Keratinocyte (primary cell): ENCODE results near the gene GINS2. TPM values are rescaled to one million over a fixed set of nuclear protein-coding genes. Genes with fewer than 3 reads are reported as not detected.

Experiments
- DNase-seq: peaks from one replicate; pipeline ENCODE4 v3.0.0-alpha.2; 2011; ENCODE audit warnings: low read depth, missing footprints, low spot score
- FAIRE-seq: peaks from 2 replicates; lab custom pipeline; 2011; peaks lifted over from hg19 to GRCh38; lab: Jason Lieb, UNC
- H2AFZ ChIP-seq: 2 replicates; pipeline ENCODE4 v1.6.0; 2012; ENCODE audit warnings: low read length, control low read depth, inconsistent platforms; ENCODE audit not compliant: control insufficient read depth
- H3K27ac ChIP-seq: 2 replicates; pipeline ENCODE4 v1.5.1; 2011; ENCODE audit warnings: low read length; ENCODE audit not compliant: control insufficient read depth, insufficient read depth
- H3K27me3 ChIP-seq: 3 replicates; pipeline ENCODE4 v1.6.0; 2011; ENCODE audit warnings: low read length; ENCODE audit not compliant: control insufficient read depth, insufficient read depth; ENCODE audit errors: extremely low read depth
- H3K36me3 ChIP-seq, 2 experiments: 2 replicates in 1 of 2; 3 replicates in 1 of 2; pipeline ENCODE4 v1.5.1; 2011; ENCODE audit warnings: low read length in 2 of 2, mild to moderate bottlenecking in 1 of 2; ENCODE audit not compliant: control insufficient read depth in 2 of 2, insufficient read depth in 2 of 2; ENCODE audit errors: extremely low read depth in 1 of 2
- H3K4me1 ChIP-seq: 3 replicates; pipeline ENCODE4 v1.5.1; 2011; ENCODE audit warnings: low read length; ENCODE audit not compliant: control insufficient read depth, insufficient read depth; ENCODE audit errors: extremely low read depth
- H3K4me2 ChIP-seq: 3 replicates; pipeline ENCODE4 v1.6.0; 2011; ENCODE audit warnings: low read depth, low read length; ENCODE audit not compliant: control insufficient read depth, insufficient read depth; ENCODE audit errors: extremely low read depth
- H3K4me3 ChIP-seq, 3 experiments: fragments of 200-600 bp in 1 of 3; sonication (generic) in 1 of 3; 2 replicates in 2 of 3; 3 replicates in 1 of 3; pipeline ENCODE4 v1.5.1; 2011 to 2016; ENCODE audit warnings: low read length in 3 of 3, mild to moderate bottlenecking in 3 of 3, control low read depth in 2 of 3, inconsistent platforms in 1 of 3, low read depth in 1 of 3, mixed read lengths in 1 of 3, mixed run types in 1 of 3, moderate library complexity in 1 of 3; ENCODE audit not compliant: control insufficient read depth in 2 of 3, insufficient read depth in 2 of 3; ENCODE audit errors: extremely low read depth in 1 of 3
- H3K79me2 ChIP-seq: 2 replicates; pipeline ENCODE4 v1.6.0; 2012; ENCODE audit warnings: low read length; ENCODE audit not compliant: control insufficient read depth, insufficient read depth
- H3K9ac ChIP-seq: 3 replicates; pipeline ENCODE4 v1.6.0; 2011; ENCODE audit warnings: low read length; ENCODE audit not compliant: control insufficient read depth, insufficient read depth; ENCODE audit errors: extremely low read depth
- H3K9me1 ChIP-seq: 3 replicates; pipeline ENCODE4 v1.6.0; 2011; ENCODE audit warnings: low read length; ENCODE audit not compliant: control insufficient read depth, insufficient read depth; ENCODE audit errors: extremely low read depth
- H3K9me3 ChIP-seq: 2 replicates; pipeline ENCODE4 v1.5.1; 2012; ENCODE audit warnings: low read depth, low read length; ENCODE audit not compliant: control insufficient read depth
- H4K20me1 ChIP-seq: 3 replicates; pipeline ENCODE4 v1.6.0; 2011; ENCODE audit warnings: low read length; ENCODE audit not compliant: control insufficient read depth, insufficient read depth; ENCODE audit errors: extremely low read depth
- EZH2 ChIP-seq: IDR thresholded peaks from one replicate; pipeline ENCODE4 v1.6.1; 2012; ENCODE audit warnings: inconsistent platforms, mild to moderate bottlenecking, low read length, moderate library complexity
- dilution Hi-C: fragments of 300-500 bp; cut with MboI; formaldehyde crosslinking; loops from one replicate; pipeline ENCODE4 v1.7.0; 2020; ENCODE audit warnings: low sequenced_read_pairs; ENCODE audit not compliant: extremely low pct_ligation_motif_present
- polyA plus RNA-seq, 5 experiments: library from polyadenylated mRNA; depleted of rRNA in 3 of 5; stranded (reverse) in 3 of 5; stranded (forward) in 1 of 5; unstranded in 1 of 5; fragments of >200 nt; gene quantifications; 1 replicate in 1 of 5; 2 replicates in 3 of 5; 3 replicates in 1 of 5; pipeline versions ENCODE4 v1.2.1 to v1.2.3, GENCODE V29; 2011 to 2012; ENCODE audit warnings: missing spikeins in 2 of 5, low read depth in 1 of 5, low replicate concordance in 1 of 5
- TF ChIP-seq, protein P1 (sequence below), 3 experiments: IDR thresholded peaks in 1 of 3; conservative IDR thresholded peaks in 1 of 3; optimal IDR thresholded peaks in 1 of 3; 2 replicates in 2 of 3; 3 replicates in 1 of 3; pipeline versions ENCODE3 to v1.5.1; 2011; ENCODE audit warnings: low read length in 3 of 3, mild to moderate bottlenecking in 3 of 3, moderate library complexity in 2 of 3, control low read depth in 1 of 3, inconsistent platforms in 1 of 3; ENCODE audit not compliant: insufficient read depth in 2 of 3; ENCODE audit errors: extremely low read depth in 1 of 3

Gene GINS2
- polyA plus RNA-seq, 1 donor (not counting 4 experiments of a cell fraction or from before 2014, with no cell fraction given) = 11.2 TPM

DNA sequence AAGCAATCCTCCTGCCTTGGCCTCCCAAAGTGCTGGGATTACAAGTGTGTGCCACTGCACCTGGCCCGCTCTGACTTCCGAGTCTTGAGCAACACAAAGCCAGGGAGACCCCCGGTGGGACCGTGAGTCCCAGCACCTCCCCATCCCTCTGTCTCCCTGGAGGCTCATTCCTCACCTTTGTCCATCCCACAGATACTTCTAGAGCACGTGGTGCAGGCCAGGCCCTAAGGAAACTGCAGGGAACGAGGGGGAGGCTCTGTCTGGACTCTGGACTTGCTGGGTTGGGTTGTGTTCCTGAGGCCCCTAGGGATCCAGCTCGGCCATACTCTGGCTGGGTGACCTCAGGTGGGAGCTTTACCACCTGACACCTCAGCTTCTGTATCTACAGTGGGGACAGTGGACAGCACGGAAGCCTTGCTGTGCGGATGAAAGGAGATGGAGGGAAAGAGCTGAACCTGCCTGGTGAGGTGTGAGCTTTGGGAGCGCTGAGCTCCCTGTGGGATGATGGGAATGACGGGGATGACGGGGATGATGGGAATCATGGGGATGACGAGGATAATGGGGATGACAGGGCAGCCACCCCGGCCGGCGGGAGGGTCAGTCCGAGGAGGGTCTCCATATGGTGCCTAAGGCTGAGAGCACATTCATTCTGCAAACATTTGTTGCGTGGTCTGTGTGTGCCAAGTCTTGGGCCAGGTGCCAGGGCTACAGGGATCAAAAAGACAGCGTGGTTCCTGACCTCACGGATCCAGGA is 35.5 kb upstream of the GINS2 start:
- Histone ChIP-seq H4K20me1 (peaks cover 62% of the 10 kb centered on the region), H3K9ac (no peak overlapping the region), H3K36me3 (peaks cover 29 to 68% of the 10 kb centered on the region in 2 experiments), H3K4me2 (no peak overlapping the region), H3K4me1 (peaks cover 37% of the 10 kb centered on the region), H3K9me3 (no peaks in the 10 kb centered on the region), H3K4me3 (no peak overlapping the region), H3K79me2 (peaks cover 66% of the 10 kb centered on the region), H2AFZ (no peak overlapping the region), H3K27me3 (no peaks in the 10 kb centered on the region), H3K27ac (no peak overlapping the region), H3K9me1 (peaks cover 9% of the 10 kb centered on the region)
- TF ChIP-seq, protein P1, sequence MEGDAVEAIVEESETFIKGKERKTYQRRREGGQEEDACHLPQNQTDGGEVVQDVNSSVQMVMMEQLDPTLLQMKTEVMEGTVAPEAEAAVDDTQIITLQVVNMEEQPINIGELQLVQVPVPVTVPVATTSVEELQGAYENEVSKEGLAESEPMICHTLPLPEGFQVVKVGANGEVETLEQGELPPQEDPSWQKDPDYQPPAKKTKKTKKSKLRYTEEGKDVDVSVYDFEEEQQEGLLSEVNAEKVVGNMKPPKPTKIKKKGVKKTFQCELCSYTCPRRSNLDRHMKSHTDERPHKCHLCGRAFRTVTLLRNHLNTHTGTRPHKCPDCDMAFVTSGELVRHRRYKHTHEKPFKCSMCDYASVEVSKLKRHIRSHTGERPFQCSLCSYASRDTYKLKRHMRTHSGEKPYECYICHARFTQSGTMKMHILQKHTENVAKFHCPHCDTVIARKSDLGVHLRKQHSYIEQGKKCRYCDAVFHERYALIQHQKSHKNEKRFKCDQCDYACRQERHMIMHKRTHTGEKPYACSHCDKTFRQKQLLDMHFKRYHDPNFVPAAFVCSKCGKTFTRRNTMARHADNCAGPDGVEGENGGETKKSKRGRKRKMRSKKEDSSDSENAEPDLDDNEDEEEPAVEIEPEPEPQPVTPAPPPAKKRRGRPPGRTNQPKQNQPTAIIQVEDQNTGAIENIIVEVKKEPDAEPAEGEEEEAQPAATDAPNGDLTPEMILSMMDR (optimal IDR thresholded peaks at IDR 0.05 in 1 of 3, IDR thresholded peaks at IDR 0.05 in 1 of 3, conservative IDR thresholded peaks at IDR 0.05 in 1 of 3; ENCODE audit: extremely low read depth in 1 of 3, insufficient read depth in 2 of 3, low read length in 3 of 3) = no peak
- no peak for TF ChIP-seq EZH2
- DNase-seq = no peak
- dilution Hi-C loops = no loop called here
- no peak for FAIRE-seq

DNA sequence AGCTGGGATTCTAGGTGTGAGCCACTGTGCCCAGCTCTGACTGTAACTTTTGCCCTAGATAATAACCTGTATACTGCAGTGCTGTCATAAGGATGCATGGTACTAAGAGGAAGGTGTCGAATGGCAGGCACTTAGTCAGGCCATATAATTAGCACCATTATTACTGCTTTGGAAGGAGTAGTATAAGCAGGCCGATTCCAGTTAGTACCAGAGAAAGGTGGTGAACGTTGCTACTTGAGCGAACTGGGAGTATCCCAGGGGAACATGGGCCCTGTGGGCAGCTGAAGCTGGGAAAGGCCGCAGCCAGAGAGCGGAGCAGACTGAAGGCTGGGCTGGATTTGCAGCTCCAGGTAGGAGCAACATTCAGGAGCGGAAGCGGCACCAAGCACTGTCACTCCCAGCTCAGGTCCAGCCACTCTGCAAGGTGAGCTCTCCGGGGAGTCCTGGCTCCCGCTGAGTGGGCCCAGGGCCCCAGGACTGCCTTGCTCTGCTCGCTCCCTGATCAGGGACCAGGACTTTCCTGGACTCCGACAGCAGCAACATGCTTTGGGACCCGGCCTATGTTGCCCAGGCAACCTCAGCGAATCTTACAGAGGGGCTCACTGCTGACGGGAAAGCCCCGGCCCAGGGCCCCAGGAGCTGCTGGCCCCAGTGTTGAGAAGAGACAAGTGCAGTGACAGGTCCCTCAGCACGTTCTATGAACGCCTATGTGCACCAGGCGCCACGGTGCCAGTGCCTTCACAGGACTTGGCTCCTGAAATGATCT is 33.6 kb upstream of the GINS2 start:
- no peaks in the 10 kb centered on the region for H3K27me3 ChIP-seq
- no peak overlapping the region for H3K9ac ChIP-seq
- peaks cover 57% of the 10 kb centered on the region for H3K4me1 ChIP-seq
- H3K27ac ChIP-seq = no peak overlapping the region
- H3K36me3 ChIP-seq = peaks cover 22 to 62% of the 10 kb centered on the region in 2 experiments
- H4K20me1 ChIP-seq = peaks cover 56% of the 10 kb centered on the region
- FAIRE-seq (no peak), DNase-seq (no peak)
- peaks cover 9% of the 10 kb centered on the region for H3K9me1 ChIP-seq
- dilution Hi-C loops = no loop called here
- H3K9me3 ChIP-seq = no peaks in the 10 kb centered on the region
- H3K4me2 ChIP-seq = no peak overlapping the region
- TF ChIP-seq, protein P1 (optimal IDR thresholded peaks at IDR 0.05 in 1 of 3, IDR thresholded peaks at IDR 0.05 in 1 of 3, conservative IDR thresholded peaks at IDR 0.05 in 1 of 3; ENCODE audit: extremely low read depth in 1 of 3, insufficient read depth in 2 of 3, low read length in 3 of 3) = no peak
- no peak for TF ChIP-seq EZH2
- H2AFZ ChIP-seq = no peak overlapping the region
- H3K79me2 ChIP-seq = peaks cover 58% of the 10 kb centered on the region
- H3K4me3 ChIP-seq = no peak overlapping the region
